Measurements from ENCODE around the gene GABPB2. TPM values are rescaled to one million over a fixed set of nuclear protein-coding genes. Genes with fewer than 3 reads are reported as not detected.

GABPB2 gene
- total RNA-seq, 2 experiments from 2014 or later: 24.5 to 25.9 TPM

- peaks cover 11% of the 10 kb centered on the region for H3K4me1 Mint-ChIP-seq
These were observed 77.1 kb downstream of the GABPB2 start for GRCh38 chr1:151147665-151148064.

GRCh38 chr1:151156515-151156819, 85.9 kb downstream of the GABPB2 start, which contains the start of gene TNFAIP8L2:
TNFAIP8L2 (plus strand) TSS chr1:151156649; CDS start chr1:151158698, 2,049 bp downstream.
- Mint-ChIP-seq H3K4me3 (peak within 1 kb of the TSS; percentile 98), H3K9me3 (no peaks in the 10 kb centered on the region), H3K27ac (peak within 1 kb of the TSS; percentile 96), H3K36me3 (ENCODE audit: low read depth) (peaks cover 40% of the 10 kb centered on the region), H3K27me3 (no peaks in the 10 kb centered on the region), H3K4me1 (peaks cover 50% of the 10 kb centered on the region)
- ChIA-PET POLR2A (interaction anchor here (0.6 to 5.1 kb wide), 31 partner anchors 10 to 592 kb away, joined by 3 to 65 read pairs (median 5); partner anchors contain the start of genes CDC42SE1, ENSA, GABPB2 and LYSMD1), CTCF (interaction anchor here (0.5 to 9.4 kb wide), 29 partner anchors 8 to 184 kb away, joined by 3 to 267 read pairs (median 4); partner anchors contain the start of genes C1orf56, CDC42SE1, GABPB2 and LYSMD1)
- peak; percentile 87 for DNase-seq

More at GRCh38 chr1:151147665-151148064, 77.1 kb downstream of the GABPB2 start:
- Mint-ChIP-seq H3K27ac (no peak overlapping the region), H3K36me3 (ENCODE audit: low read depth) (no peaks in the 10 kb centered on the region), H3K27me3 (peaks cover 14% of the 10 kb centered on the region), H3K4me3 (peak overlapping the region; percentile 93), H3K9me3 (no peaks in the 10 kb centered on the region)
- DNase-seq: no peak
- CTCF ChIA-PET: interaction anchor here (0.6 to 2.7 kb wide), 5 partner anchors 9 to 123 kb away, joined by 3 to 18 read pairs (median 7); partner anchors contain the start of gene TNFAIP8L2
- POLR2A ChIA-PET: interaction anchor here (1.1 to 6.4 kb wide), 3 partner anchors 9 to 78 kb away, joined by 3 to 22 read pairs (median 4); partner anchors contain the start of genes GABPB2 and TNFAIP8L2

GRCh38 chr1:151157067-151157531, 86.5 kb downstream of the GABPB2 start:
- peaks cover 56% of the 10 kb centered on the region for H3K4me1 Mint-ChIP-seq
- H3K36me3 Mint-ChIP-seq (ENCODE audit: low read depth): peaks cover 46% of the 10 kb centered on the region
- peak; percentile 83 for DNase-seq
- ChIA-PET CTCF (interaction anchor here (0.5 to 9.4 kb wide), 31 partner anchors 8 to 183 kb away, joined by 3 to 267 read pairs (median 4); partner anchors contain the start of genes C1orf56, CDC42SE1, GABPB2 and LYSMD1), POLR2A (interaction anchor here (0.6 to 5.1 kb wide), 31 partner anchors 9 to 595 kb away, joined by 3 to 65 read pairs (median 5); partner anchors contain the start of genes C1orf56, CDC42SE1, ENSA and GABPB2)
- H3K27ac Mint-ChIP-seq: peak overlapping the region; percentile 96
- H3K27me3 Mint-ChIP-seq: no peaks in the 10 kb centered on the region
- no peaks in the 10 kb centered on the region for H3K9me3 Mint-ChIP-seq
- H3K4me3 Mint-ChIP-seq: peak overlapping the region; percentile 98

GRCh38 chr1:151158326-151158725, 87.8 kb downstream of the GABPB2 start:
- ChIA-PET CTCF (interaction anchor here (3.3 to 9.4 kb wide), 4 partner anchors 10 to 133 kb away, joined by 18 to 267 read pairs (median 36); partner anchors contain the start of gene GABPB2), POLR2A (interaction anchor here (0.8 to 5.1 kb wide), 8 partner anchors 8 to 123 kb away, joined by 3 to 65 read pairs (median 10); partner anchors contain the start of genes C1orf56, CDC42SE1, GABPB2 and LYSMD1)
- no peaks in the 10 kb centered on the region for H3K9me3 Mint-ChIP-seq
- H3K27me3 Mint-ChIP-seq: no peaks in the 10 kb centered on the region
- H3K4me3 Mint-ChIP-seq: peak overlapping the region; percentile 98
- H3K36me3 Mint-ChIP-seq (ENCODE audit: low read depth): peaks cover 53% of the 10 kb centered on the region
- peak overlapping the region; percentile 96 for H3K27ac Mint-ChIP-seq
- DNase-seq: no peak
- H3K4me1 Mint-ChIP-seq: peaks cover 62% of the 10 kb centered on the region

- peak overlapping the region; percentile 98 for H3K4me3 Mint-ChIP-seq
- H3K9me3 Mint-ChIP-seq: no peaks in the 10 kb centered on the region
- H3K4me1 Mint-ChIP-seq: peaks cover 62% of the 10 kb centered on the region
- peak overlapping the region; percentile 96 for H3K27ac Mint-ChIP-seq
- CTCF ChIA-PET: interaction anchor here (3.3 to 9.4 kb wide), 2 partner anchors 11 to 59 kb away, joined by 18 to 267 read pairs; no protein-coding TSS in a partner anchor
- H3K36me3 Mint-ChIP-seq (ENCODE audit: low read depth): peaks cover 53% of the 10 kb centered on the region
- no peak for DNase-seq
- H3K27me3 Mint-ChIP-seq: no peaks in the 10 kb centered on the region
- POLR2A ChIA-PET: interaction anchor here (0.8 to 5.1 kb wide), 5 partner anchors 31 to 123 kb away, joined by 3 to 65 read pairs (median 5); partner anchors contain the start of genes CDC42SE1, MLLT11, PIP5K1A and VPS72
These were observed 88.2 kb downstream of the GABPB2 start for GRCh38 chr1:151158751-151159251.

GRCh38 chr1:151159373-151159772, 88.8 kb downstream of the GABPB2 start:
- Mint-ChIP-seq H3K4me3 (no peak overlapping the region), H3K9me3 (no peaks in the 10 kb centered on the region), H3K36me3 (ENCODE audit: low read depth) (peaks cover 53% of the 10 kb centered on the region), H3K27me3 (no peaks in the 10 kb centered on the region), H3K4me1 (peaks cover 66% of the 10 kb centered on the region), H3K27ac (peak overlapping the region; percentile 96)
- POLR2A ChIA-PET: interaction anchor here (1.7 to 5.1 kb wide), 3 partner anchors 31 to 122 kb away, joined by 5 to 65 read pairs (median 9); partner anchors contain the start of genes CDC42SE1, MLLT11, VPS72 and ZNF687
- DNase-seq: no peak
- CTCF ChIA-PET: interaction anchor here (9.4 kb wide), 1 partner anchor 59 kb away, joined by 267 read pairs; no protein-coding TSS in a partner anchor

GRCh38 chr1:151164732-151165280, 94.2 kb downstream of the GABPB2 start:
- H3K27me3 Mint-ChIP-seq: no peaks in the 10 kb centered on the region
- POLR2A ChIA-PET: interaction anchor here (1.1 to 4.3 kb wide), 4 partner anchors 8 to 158 kb away, joined by 3 to 37 read pairs (median 21); partner anchors contain the start of genes MINDY1, TNFAIP8L2 and VPS72
- H3K9me3 Mint-ChIP-seq: no peaks in the 10 kb centered on the region
- CTCF ChIA-PET: interaction anchor here (0.8 to 2.4 kb wide), 3 partner anchors 8 to 65 kb away, joined by 3 to 10 read pairs (median 5); partner anchors contain the start of gene TNFAIP8L2
- H3K27ac Mint-ChIP-seq: peak overlapping the region; percentile 83
- DNase-seq: no peak
- H3K4me3 Mint-ChIP-seq: peak overlapping the region; percentile 85
- peaks cover 65% of the 10 kb centered on the region for H3K4me1 Mint-ChIP-seq
- peaks cover 51% of the 10 kb centered on the region for H3K36me3 Mint-ChIP-seq (ENCODE audit: low read depth)

- H3K4me1 Mint-ChIP-seq: peaks cover 62% of the 10 kb centered on the region
- DNase-seq: no peak
- ChIA-PET CTCF (interaction anchor here (0.8 to 2.4 kb wide), 3 partner anchors 8 to 66 kb away, joined by 3 to 10 read pairs (median 5); partner anchors contain the start of gene TNFAIP8L2), POLR2A (interaction anchor here (1.1 to 4.3 kb wide), 6 partner anchors 8 to 159 kb away, joined by 3 to 37 read pairs (median 7); partner anchors contain the start of genes MINDY1, PSMD4, TNFAIP8L2 and VPS72)
- peak overlapping the region; percentile 85 for H3K4me3 Mint-ChIP-seq
- peak overlapping the region; percentile 83 for H3K27ac Mint-ChIP-seq
- H3K27me3 Mint-ChIP-seq: no peaks in the 10 kb centered on the region
- H3K9me3 Mint-ChIP-seq: no peaks in the 10 kb centered on the region
- peaks cover 53% of the 10 kb centered on the region for H3K36me3 Mint-ChIP-seq (ENCODE audit: low read depth)
These were observed 94.7 kb downstream of the GABPB2 start for GRCh38 chr1:151165281-151165737.

- DNase-seq: peak; percentile 98
- no peaks in the 10 kb centered on the region for H3K27me3 Mint-ChIP-seq
- H3K27ac Mint-ChIP-seq: peak within 1 kb of the TSS; percentile 83
- ChIA-PET POLR2A (interaction anchor here (0.6 to 4.3 kb wide), 13 partner anchors 9 to 802 kb away, joined by 3 to 37 read pairs (median 4); partner anchors contain the start of genes MINDY1, PSMD4, RPRD2 and TMOD4), CTCF (interaction anchor here (0.6 to 2.4 kb wide), 3 partner anchors 9 to 66 kb away, joined by 4 to 10 read pairs (median 10); partner anchors contain the start of gene TNFAIP8L2)
- peaks cover 54% of the 10 kb centered on the region for H3K36me3 Mint-ChIP-seq (ENCODE audit: low read depth)
- peaks cover 58% of the 10 kb centered on the region for H3K4me1 Mint-ChIP-seq
- no peaks in the 10 kb centered on the region for H3K9me3 Mint-ChIP-seq
- peak within 1 kb of the TSS; percentile 85 for H3K4me3 Mint-ChIP-seq
These were observed 95.4 kb downstream of the GABPB2 start, which contains the start of the genes LYSMD1 and SCNM1 for GRCh38 chr1:151165738-151166504. LYSMD1 (minus strand) TSS chr1:151165902; CDS start chr1:151165258, 644 bp downstream. SCNM1 (plus strand) TSS chr1:151166144; CDS start chr1:151166153, 9 bp downstream.

GRCh38 chr1:151166505-151166956, 96.0 kb downstream of the GABPB2 start:
- Mint-ChIP-seq H3K27ac (peak overlapping the region; percentile 83), H3K4me3 (peak overlapping the region; percentile 85), H3K9me3 (no peaks in the 10 kb centered on the region), H3K36me3 (ENCODE audit: low read depth) (peaks cover 56% of the 10 kb centered on the region), H3K27me3 (no peaks in the 10 kb centered on the region), H3K4me1 (peaks cover 55% of the 10 kb centered on the region)
- no peak for DNase-seq
- ChIA-PET POLR2A (interaction anchor here (0.6 to 4.3 kb wide), 13 partner anchors 9 to 802 kb away, joined by 3 to 37 read pairs (median 4); partner anchors contain the start of genes MINDY1, PSMD4, RPRD2 and TMOD4), CTCF (interaction anchor here (0.6 to 2.4 kb wide), 4 partner anchors 10 to 67 kb away, joined by 4 to 10 read pairs (median 8); partner anchors contain the start of gene TNFAIP8L2)

GRCh38 chr1:151167116-151167515, 96.6 kb downstream of the GABPB2 start:
- Mint-ChIP-seq H3K36me3 (ENCODE audit: low read depth) (peaks cover 50% of the 10 kb centered on the region), H3K4me3 (peak overlapping the region; percentile 85), H3K27ac (peak overlapping the region; percentile 83), H3K9me3 (no peaks in the 10 kb centered on the region), H3K4me1 (peaks cover 49% of the 10 kb centered on the region), H3K27me3 (no peaks in the 10 kb centered on the region)
- ChIA-PET POLR2A (interaction anchor here (1.4 to 4.3 kb wide), 6 partner anchors 10 to 143 kb away, joined by 3 to 37 read pairs (median 8); partner anchors contain the start of genes PSMD4, TNFAIP8L2 and VPS72), CTCF (interaction anchor here (0.8 to 2.0 kb wide), 3 partner anchors 12 to 143 kb away, joined by 4 to 10 read pairs (median 7); no protein-coding TSS in a partner anchor)
- DNase-seq: no peak

All from activated CD4-positive, alpha-beta memory T cell treated with anti-CD3 and anti-CD28 coated beads, Interleukin-2, amount 10 ng/mL, durations not matched to agents 7 days and 5 days (primary cell).